ENCODE results near the gene SEMA3C. TPM values are rescaled to one million over a fixed set of nuclear protein-coding genes. Genes with fewer than 3 reads are reported as not detected.

Gene SEMA3C
- total RNA-seq = 39.1 and 69.0 TPM in 2 replicates

GRCh38 chr7:80918909-80919721, at the start of gene SEMA3C:
SEMA3C (minus strand) TSS chr7:80919051; CDS start chr7:80916781, 2,270 bp downstream.

Measured in aortic smooth muscle cell (primary cell).